HG03060 (cell line): ENCODE results near the gene IFI27.
"Not testable (repeated sequence)": the region's sequence is repeated elsewhere in the genome, so short reads cannot be mapped to it uniquely, and the experiment has no call there.

Experiments
- ATAC-seq: cut with Tn5 transposase; IDR thresholded peaks from one replicate; pipeline ENCODE4 v1.9.1; 2021; ENCODE audit warnings: low read depth, moderate number of reproducible peaks; ENCODE audit not compliant: unreplicated experiment

The IFI27 gene

DNA sequence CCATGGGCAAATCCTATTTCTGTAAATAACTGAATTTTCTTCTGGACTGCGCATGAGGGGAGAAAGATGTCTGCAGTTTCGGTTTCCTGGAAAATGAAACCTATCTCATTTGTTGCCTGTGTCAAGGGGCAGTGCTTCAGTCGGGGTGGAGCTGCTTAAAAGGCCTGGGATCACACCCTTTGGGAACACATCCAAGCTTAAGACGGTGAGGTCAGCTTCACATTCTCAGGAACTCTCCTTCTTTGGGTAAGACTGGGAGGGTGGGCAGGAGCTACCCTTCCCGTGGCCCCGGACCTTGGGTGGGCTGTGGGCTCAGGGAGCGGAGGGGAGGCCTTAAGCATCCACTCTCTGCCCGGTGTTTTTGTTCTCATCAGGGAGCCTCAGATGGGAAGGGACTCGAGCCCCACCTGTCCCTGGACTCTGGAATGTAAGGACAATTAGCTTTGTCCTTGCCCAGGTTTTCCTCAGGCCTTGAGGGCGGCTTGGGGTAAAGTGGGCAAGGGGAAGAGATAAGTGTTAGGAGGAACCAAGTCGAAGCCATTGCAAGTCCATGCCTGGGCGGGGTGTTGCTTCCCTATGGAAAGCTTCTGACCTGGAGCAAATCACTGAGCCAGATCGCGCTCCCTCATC lies at the start of gene IFI27:
IFI27 (plus strand) TSS at position 185 of the 630 bp plus-strand sequence.
- no peak for ATAC-seq

DNA sequence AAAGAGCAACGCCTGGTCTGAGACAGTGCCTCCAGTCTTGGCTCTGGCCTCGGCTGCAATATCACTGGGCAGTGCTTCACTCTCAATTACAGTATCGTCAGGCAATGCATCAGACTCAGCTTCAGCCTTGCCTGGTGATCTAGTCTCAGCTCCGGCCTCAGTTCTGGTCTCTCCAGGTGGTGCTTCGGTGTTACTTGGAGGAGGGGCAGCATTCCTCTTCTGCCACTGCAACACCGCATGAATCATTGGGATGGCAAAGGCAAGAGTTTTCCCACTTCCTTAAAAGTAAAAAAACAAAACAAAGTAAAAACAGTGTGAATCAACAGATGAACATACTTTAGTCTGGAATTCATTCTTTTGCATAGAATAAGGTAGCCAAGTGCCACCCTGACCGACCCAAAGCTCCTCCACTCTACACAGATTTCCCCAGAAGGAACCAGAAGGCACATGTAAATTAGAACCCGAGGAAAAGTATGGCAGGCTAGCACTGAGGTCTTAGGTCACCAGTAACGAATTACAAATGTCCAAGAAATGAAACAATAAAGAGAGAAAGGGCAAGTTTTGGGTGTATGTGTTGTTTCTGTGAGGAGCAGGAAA lies 48.1 kb upstream of the IFI27 start:
- ATAC-seq = no peak

DNA sequence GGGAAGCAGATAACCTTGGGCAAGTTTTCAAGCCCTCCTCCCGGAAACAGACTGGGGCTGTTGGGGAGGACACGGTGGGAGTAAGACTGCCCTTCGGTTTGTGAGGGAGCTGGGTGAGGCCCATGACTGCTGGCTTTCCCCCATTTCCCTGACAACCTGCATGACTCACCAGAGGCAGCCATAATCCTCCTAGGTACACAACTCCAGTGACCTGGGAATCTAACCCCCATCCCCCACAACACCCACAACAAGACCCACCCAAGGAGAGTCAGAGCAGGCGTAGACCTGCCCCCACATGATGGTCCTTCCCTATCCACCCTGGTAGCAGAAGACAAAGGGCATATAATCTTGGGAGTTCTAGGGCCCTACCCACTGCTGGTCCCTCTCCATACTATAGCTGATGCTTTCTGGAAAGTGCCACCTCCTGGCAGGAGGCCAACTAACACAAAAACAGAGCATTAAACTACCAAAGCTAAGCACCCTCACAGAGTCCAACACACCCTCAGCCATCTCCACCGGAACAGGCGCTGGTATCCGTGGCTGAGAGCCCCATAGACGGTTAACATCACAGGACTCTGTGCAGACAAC lies 44.4 kb upstream of the IFI27 start:
- ATAC-seq = no peak

DNA sequence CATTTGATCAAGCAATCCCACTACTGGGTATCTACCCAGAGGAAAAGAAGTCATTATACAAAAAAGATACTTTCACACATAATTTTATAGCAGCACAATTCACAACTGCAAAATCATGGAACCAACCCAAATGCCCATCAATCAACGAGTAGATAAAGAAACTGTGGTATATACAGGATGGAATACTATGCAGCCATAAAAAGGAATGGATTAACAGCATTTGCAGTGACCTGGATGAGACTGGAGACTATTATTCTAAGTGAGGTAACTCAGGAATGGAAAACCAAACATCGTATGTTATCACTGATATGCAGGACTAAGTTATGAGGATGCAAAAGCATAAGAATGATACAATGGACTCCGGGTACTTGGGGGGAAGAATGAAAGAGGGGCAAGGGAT lies 38.5 kb upstream of the IFI27 start:
- ATAC-seq = not testable (repeated sequence)

- ATAC-seq = no peak
These were observed 36.0 kb upstream of the IFI27 start for GRCh38 chr14:94074534-94074933.

DNA sequence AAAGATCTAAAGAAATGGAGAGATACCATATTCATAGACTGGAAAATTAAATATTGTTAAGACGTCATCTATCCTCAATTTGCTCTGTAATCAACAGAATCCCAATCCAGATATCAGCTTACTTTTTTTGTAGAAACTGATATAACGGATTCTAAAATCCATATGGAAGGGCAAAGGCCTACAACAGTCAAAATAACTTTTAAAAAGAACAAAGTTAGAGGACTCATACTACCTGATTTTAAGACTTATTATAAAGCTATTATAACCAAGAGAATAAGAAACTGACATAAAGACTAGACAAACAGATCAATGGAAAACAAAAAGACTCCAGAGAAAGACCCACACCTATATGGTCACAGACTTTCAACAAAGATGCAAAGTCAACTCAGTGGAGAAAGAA lies 35.5 kb upstream of the IFI27 start:
- no peak for ATAC-seq

- no peak for ATAC-seq
These were observed 33.3 kb upstream of the IFI27 start for GRCh38 chr14:94077111-94077821.

- ATAC-seq = no peak
These were observed 32.7 kb upstream of the IFI27 start for GRCh38 chr14:94077823-94078222.

DNA sequence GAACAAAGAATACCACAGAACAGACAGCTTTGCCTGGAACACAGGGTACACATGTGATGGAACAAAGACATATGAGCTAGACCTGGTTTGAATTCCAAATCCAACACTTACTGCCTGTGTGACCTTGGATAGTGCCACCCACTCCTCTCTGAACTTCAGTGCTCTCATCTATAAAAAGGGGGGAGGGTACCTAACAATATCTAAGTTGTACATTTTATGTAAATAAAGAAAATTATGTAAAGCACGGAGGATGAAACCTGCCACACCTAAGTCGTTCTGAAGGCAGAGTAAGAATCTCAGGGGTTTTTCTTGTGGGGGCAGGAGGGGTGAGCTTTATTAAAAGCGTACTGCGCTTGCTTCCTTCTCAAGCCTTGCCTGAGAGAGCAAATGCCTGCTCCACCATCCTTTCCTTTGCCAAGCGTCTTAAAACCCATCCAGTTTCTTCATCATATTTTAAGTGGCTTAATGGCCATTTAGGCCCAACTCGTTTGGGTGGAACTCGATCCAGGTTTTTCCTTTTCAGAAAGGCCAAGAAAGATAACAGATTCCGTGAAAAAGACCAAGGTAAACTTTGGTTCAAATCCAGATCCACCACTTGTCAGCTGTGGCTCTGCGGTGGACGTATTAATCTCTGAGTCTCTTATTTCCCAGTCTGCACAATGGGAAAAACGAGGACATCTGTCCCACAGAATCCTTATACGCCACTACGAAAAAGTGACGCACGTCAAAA lies 30.5 kb upstream of the IFI27 start:
- no peak for ATAC-seq

DNA sequence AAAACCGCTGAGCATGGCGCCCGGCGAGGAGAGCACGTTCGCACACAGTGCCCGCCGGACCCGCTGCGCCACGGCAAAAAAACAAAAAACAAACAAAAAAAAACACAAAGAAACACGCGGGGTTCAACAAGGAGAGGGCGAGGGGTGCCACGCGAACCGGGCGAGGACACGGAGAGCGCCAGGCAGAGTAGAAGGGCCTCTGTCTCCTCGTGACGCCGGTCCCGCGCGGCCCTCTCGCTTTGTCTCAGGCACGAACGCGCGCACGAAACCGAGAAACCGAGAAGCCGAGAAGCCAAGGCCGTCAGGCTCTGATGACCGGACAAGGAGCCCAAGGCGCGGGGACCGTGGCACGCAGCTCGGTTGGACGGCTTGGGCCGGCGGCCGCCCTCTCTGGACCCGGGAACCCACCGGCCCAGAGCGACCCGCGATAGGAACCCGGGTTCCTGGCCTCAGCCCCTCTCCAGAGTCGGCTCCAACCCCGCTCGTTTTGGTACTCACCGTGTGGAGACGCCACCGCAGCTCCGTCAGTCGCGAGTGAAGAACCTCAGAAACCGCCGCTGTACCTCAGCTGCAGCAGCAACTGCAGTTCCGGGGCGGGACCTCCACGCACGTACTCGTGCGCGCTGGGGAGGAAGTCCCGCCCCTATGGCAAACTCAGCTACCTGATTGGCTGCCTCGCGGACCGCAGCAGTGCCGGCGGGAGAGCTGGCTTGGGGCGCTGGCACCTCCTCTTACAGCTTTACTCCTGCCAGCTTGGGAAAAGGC lies 29.7 kb upstream of the IFI27 start, which contains the start of the genes DDX24 and IFI27L1:
DDX24 (minus strand) TSS at position 582 of the 765 bp plus-strand sequence. CDS start 1,460 bp downstream, outside the sequence.
IFI27L1 (plus strand) TSS at position 690 of the 765 bp plus-strand sequence. CDS start 15,628 bp downstream, outside the sequence.
- peak; percentile 93 for ATAC-seq

GRCh38 chr14:94081386-94081820 lies 29.1 kb upstream of the IFI27 start:
- ATAC-seq = peak; percentile 10

- ATAC-seq = no peak
These were observed 22.6 kb upstream of the IFI27 start for GRCh38 chr14:94087891-94088290.

- ATAC-seq = no peak
These were observed 22.0 kb upstream of the IFI27 start for GRCh38 chr14:94088516-94088915.

DNA sequence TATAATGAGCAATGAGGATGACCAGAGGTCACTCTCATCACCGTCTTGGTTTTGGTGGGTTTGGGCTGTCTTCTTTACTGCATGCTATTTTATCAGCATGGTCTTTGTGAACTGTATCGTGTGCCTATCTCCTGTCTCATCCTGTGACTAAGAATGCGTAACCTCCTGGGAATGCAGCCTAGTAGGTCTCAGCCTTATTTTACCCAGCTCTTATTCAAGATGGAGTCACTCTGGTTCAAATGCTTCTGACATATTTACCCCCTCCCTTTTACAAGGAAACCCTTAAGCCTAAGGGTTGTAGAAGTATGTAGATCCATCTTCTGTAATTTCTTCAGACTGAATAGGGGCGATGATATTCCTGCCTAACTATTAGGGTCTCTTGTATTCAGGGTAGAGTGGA lies 21.1 kb upstream of the IFI27 start:
- no peak for ATAC-seq

- ATAC-seq = no peak
These were observed 17.1 kb upstream of the IFI27 start for GRCh38 chr14:94093418-94093817.

DNA sequence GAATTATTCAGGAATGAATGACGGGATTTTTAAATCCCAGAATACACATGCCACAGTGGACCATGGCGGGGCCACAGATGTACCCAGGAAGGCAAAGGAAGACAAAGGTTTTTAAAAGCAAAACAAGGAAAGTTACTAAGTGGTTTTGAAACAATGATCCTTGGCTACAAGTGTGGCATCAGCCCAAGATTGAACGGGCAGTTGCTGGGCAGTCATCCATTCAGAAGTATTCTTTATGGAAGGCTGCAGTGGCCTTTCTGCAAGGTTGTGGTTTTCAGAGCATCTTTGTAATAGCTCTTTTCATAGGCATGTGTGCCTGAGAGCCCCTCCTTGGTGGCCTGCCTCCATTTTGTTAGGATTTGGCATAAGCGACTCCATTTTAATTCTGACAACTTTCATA lies 13.4 kb upstream of the IFI27 start:
- no peak for ATAC-seq

GRCh38 chr14:94098326-94098992 lies 12.1 kb upstream of the IFI27 start:
- no peak for ATAC-seq

DNA sequence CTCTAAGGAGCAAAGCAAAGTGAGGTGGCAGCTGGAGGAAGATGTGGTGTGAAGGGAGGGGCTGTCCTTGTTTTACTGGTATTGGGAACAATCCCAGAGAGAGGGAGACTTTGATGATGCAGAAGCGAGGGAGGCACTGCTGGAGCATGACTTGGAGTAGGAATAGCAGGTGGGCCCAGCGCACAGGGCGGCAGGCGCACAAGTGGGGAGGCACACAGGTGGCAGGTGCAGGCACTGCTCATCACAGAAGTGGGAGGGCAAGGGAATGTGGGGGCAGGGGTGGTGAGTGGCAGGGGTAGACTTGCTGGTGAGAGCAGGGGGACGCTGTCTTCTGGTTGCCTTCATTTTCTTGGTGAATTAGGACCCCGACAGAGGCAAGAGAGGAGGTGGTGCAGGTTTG lies 11.5 kb upstream of the IFI27 start:
- ATAC-seq = no peak

- ATAC-seq = no peak
These were observed 9.7 kb upstream of the IFI27 start for GRCh38 chr14:94100847-94101246.
